H1 (cell line): ENCODE measurements around the gene OR13C2. TPM values are rescaled to one million over a fixed set of nuclear protein-coding genes. Genes with fewer than 3 reads are reported as not detected.

Experiments used
- CEBPB ChIP-seq: IDR thresholded peaks from 2 replicates; pipeline ENCODE4 v1.6.1; 2012; ENCODE audit warnings: low read depth, low read length
- CHD2 ChIP-seq: IDR thresholded peaks from 2 replicates; pipeline ENCODE4 v1.6.1; 2012; ENCODE audit warnings: low read length, improper control_type of control experiment
- FOSL1 ChIP-seq: IDR thresholded peaks from 2 replicates; pipeline ENCODE4 v1.6.1; 2011; ENCODE audit warnings: mild to moderate bottlenecking, low read depth, low read length, moderate library complexity; ENCODE audit not compliant: insufficient read depth
- HDAC6 ChIP-seq: IDR thresholded peaks from one replicate; pipeline ENCODE4 v1.7.1; 2012; ENCODE audit warnings: low read depth, mild to moderate bottlenecking, inconsistent platforms, low read length, moderate library complexity
- NRF1 ChIP-seq: IDR thresholded peaks from 2 replicates; pipeline ENCODE4 v1.6.1; 2011; ENCODE audit warnings: mild to moderate bottlenecking, low read depth, low read length, improper control_type of control experiment
- RXRA ChIP-seq: IDR thresholded peaks from 2 replicates; pipeline ENCODE4 v1.6.1; 2011; ENCODE audit warnings: low read depth, mild to moderate bottlenecking, low read length, moderate library complexity; ENCODE audit not compliant: insufficient read depth
- SUZ12 ChIP-seq: fragments of 200-600 bp; sonication (generic); IDR thresholded peaks from 2 replicates; pipeline ENCODE4 v1.6.1; 2012; ENCODE audit warnings: mild to moderate bottlenecking, inconsistent platforms, low read length, moderate library complexity, mixed read lengths
- polyA plus RNA-seq, 7 experiments: library from polyadenylated mRNA; depleted of rRNA in 3 of 7; stranded (reverse) in 5 of 7; unstranded in 2 of 7; fragments of >200 nt in 5 of 7; fragments of 200-250 nt in 2 of 7; gene quantifications; 1 replicate in 5 of 7; 2 replicates in 1 of 7; 4 replicates in 1 of 7; pipeline versions ENCODE4 v1.2.1 to v1.2.3, GENCODE V29; 2011 to 2013; ENCODE audit warnings: missing spikeins in 2 of 7, mixed read lengths in 2 of 7
- total RNA-seq: library from RNA; stranded (reverse); fragmentation: NEBNext Ultra II Directional; extraction: Animal tissue kit (Norgen Biotek cat#: 25700); gene quantifications from 2 replicates; pipeline ENCODE4 v1.2.1, GENCODE V29; 2021
- TF ChIP-seq, protein P1 (sequence below): IDR thresholded peaks from 2 replicates; pipeline ENCODE4 v1.6.1; 2011; ENCODE audit warnings: low read depth, mild to moderate bottlenecking, low read length; ENCODE audit not compliant: insufficient read depth

OR13C2 gene
- total and polyA plus RNA-seq, 2 of the 8 experiments (the other 6 are each of a cell fraction or from before 2014, with no cell fraction given) = not detected

DNA sequence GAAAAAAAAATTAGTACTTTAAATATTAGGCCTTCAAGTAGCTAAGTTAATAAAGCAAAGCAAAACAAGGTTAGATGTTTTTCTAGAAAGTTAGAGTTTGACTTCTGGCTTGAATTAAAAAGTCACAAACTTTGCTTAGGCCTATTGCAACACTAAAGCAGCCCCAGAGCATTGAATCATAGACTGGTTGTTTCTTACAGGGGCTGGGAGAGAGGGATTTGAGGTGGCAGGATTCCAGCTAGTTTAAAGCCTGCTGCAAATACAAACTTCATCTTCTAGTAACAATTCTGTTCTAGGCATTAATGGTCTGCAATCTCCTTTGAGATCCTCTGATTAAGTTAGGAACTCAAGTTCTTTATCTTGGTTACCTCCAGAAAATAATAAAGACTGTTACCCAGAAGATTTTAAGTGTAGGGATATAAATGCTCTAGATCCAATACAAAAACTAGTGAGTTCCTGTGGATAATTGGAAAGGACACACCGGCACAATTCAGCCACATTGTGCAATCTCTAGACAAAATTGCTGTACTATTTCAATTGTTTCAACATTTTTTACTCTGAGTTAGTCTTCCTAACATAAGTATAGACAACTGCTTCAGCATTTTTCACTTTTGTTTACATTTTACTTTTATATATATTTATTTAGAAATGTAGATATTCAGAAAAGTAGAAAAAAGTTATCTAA is 18.8 kb downstream of the OR13C2 start (continued):
- TF ChIP-seq HDAC6 = no peak
- TF ChIP-seq CEBPB = no peak
- no peak for TF ChIP-seq FOSL1
- no peak for TF ChIP-seq RXRA
- no peak for TF ChIP-seq SUZ12
- TF ChIP-seq CHD2 = no peak
- no peak for TF ChIP-seq NRF1
- TF ChIP-seq, protein P1, sequence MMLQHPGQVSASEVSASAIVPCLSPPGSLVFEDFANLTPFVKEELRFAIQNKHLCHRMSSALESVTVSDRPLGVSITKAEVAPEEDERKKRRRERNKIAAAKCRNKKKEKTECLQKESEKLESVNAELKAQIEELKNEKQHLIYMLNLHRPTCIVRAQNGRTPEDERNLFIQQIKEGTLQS = no peak
